ENCODE measurements around the gene CRACR2B. TPM values are rescaled to one million over a fixed set of nuclear protein-coding genes. Genes with fewer than 3 reads are reported as not detected.

CRACR2B gene
- total RNA-seq, 2 donors from 2014 or later, result 23.2 to 83.0 TPM

DNA sequence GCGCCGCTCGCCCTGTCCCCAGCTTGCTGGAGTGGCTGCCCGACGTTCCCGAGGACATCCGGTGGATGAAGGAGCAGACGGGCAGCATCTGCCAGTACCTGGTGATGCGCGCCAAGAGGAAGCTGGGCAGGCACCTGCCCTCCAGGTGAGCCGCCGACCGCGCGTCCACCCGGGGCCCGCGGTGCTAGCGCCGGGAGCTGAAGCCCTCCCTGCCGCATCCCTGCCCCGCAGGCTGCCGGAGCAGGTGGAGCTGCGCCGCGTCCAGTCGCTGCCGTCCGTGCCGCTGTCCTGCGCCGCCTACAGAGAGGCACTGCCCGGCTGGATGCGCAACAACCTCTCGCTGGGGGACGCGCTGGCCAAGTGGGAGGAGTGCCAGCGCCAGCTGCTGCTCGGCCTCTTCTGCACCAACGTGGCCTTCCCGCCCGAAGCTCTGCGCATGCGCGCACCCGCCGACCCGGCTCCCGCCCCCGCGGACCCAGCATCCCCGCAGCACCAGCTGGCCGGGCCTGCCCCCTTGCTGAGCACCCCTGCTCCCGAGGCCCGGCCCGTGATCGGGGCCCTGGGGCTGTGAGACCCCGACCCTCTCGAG lies 3.3 kb upstream of the CRACR2B start:
- Histone ChIP-seq H3K27ac (no peak overlapping the region), H3K4me1 (replicated peaks) (peaks cover 33% of the 10 kb centered on the region), H3K9me3 (no peaks in the 10 kb centered on the region), H3K36me3 (peaks cover 8 to 16% of the 10 kb centered on the region in 2 donors), H3K4me3 (no peak overlapping the region), H3K27me3 (replicated peaks; ENCODE audit: insufficient read depth) (no peaks in the 10 kb centered on the region)
- TF ChIP-seq POLR2A (IDR thresholded peaks at IDR 0.05) (no peak), POLR2AphosphoS5 (IDR thresholded peaks at IDR 0.05) (no peak)
- TF ChIP-seq, protein P1, sequence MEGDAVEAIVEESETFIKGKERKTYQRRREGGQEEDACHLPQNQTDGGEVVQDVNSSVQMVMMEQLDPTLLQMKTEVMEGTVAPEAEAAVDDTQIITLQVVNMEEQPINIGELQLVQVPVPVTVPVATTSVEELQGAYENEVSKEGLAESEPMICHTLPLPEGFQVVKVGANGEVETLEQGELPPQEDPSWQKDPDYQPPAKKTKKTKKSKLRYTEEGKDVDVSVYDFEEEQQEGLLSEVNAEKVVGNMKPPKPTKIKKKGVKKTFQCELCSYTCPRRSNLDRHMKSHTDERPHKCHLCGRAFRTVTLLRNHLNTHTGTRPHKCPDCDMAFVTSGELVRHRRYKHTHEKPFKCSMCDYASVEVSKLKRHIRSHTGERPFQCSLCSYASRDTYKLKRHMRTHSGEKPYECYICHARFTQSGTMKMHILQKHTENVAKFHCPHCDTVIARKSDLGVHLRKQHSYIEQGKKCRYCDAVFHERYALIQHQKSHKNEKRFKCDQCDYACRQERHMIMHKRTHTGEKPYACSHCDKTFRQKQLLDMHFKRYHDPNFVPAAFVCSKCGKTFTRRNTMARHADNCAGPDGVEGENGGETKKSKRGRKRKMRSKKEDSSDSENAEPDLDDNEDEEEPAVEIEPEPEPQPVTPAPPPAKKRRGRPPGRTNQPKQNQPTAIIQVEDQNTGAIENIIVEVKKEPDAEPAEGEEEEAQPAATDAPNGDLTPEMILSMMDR (IDR thresholded peaks at IDR 0.05), result no peak
- intact Hi-C loops (cut with DNase I), result no loop called here
- WGBS, result 78% methylated on average over 58 of the region's 59 CpGs
- DNase-seq (ENCODE audit: low spot score), result no peak

DNA sequence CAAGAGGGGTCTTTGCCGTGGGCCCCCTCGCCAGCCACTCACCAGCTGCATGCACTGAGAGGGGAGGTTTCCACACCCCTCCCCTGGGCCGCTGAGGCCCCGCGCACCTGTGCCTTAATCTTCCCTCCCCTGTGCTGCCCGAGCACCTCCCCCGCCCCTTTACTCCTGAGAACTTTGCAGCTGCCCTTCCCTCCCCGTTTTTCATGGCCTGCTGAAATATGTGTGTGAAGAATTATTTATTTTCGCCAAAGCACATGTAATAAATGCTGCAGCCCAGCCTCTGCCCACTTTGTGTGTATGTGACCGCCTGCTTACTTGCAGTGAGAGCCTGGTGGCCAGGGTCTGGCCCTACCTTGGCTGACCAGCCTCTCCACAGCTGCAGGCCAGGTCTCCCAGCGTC lies 2.8 kb upstream of the CRACR2B start:
- peaks cover 8 to 16% of the 10 kb centered on the region in 2 donors for H3K36me3 ChIP-seq
- 67% methylated on average over 11 of the region's 11 CpGs for WGBS
- no peak for TF ChIP-seq POLR2AphosphoS5 (IDR thresholded peaks at IDR 0.05)
- TF ChIP-seq POLR2A (IDR thresholded peaks at IDR 0.05), result no peak
- TF ChIP-seq, protein P1 (IDR thresholded peaks at IDR 0.05), result no peak
- H3K27ac ChIP-seq, result peak overlapping the region in 1 of 2 donors; percentile 53
- H3K4me3 ChIP-seq, result no peak overlapping the region
- peaks cover 39% of the 10 kb centered on the region for H3K4me1 ChIP-seq (replicated peaks)
- no peaks in the 10 kb centered on the region for H3K27me3 ChIP-seq (replicated peaks; ENCODE audit: insufficient read depth)
- no peaks in the 10 kb centered on the region for H3K9me3 ChIP-seq
- intact Hi-C loops (cut with DNase I), result no loop called here
- no peak for DNase-seq (ENCODE audit: low spot score)

GRCh38 chr11:825366-826226 lies 2.1 kb upstream of the CRACR2B start:
- Histone ChIP-seq H3K27me3 (replicated peaks; ENCODE audit: insufficient read depth) (no peaks in the 10 kb centered on the region), H3K36me3 (peaks cover 8 to 16% of the 10 kb centered on the region in 2 donors), H3K4me3 (no peak overlapping the region), H3K4me1 (replicated peaks) (peaks cover 39% of the 10 kb centered on the region), H3K9me3 (no peaks in the 10 kb centered on the region), H3K27ac (peak overlapping the region; percentile 53 to 62)
- 57% methylated on average over 12 of the region's 12 CpGs for WGBS
- TF ChIP-seq POLR2A (IDR thresholded peaks at IDR 0.05) (no peak), POLR2AphosphoS5 (IDR thresholded peaks at IDR 0.05) (no peak)
- TF ChIP-seq, protein P1 (IDR thresholded peaks at IDR 0.05), result no peak
- intact Hi-C loops (cut with DNase I), result no loop called here
- no peak for DNase-seq (ENCODE audit: low spot score)

- intact Hi-C loops (cut with DNase I), result no loop called here
- Histone ChIP-seq H3K27me3 (replicated peaks; ENCODE audit: insufficient read depth) (no peaks in the 10 kb centered on the region), H3K4me1 (replicated peaks) (peaks cover 33% of the 10 kb centered on the region), H3K4me3 (no peak overlapping the region), H3K36me3 (peaks cover 8 to 16% of the 10 kb centered on the region in 2 donors), H3K9me3 (no peaks in the 10 kb centered on the region), H3K27ac (peak overlapping the region; percentile 53 to 62)
- WGBS, result 80% methylated on average over 8 of the region's 9 CpGs
- no peak for DNase-seq (ENCODE audit: low spot score)
- TF ChIP-seq, protein P1 (IDR thresholded peaks at IDR 0.05), result no peak
- no peak for TF ChIP-seq POLR2A (IDR thresholded peaks at IDR 0.05)
- TF ChIP-seq POLR2AphosphoS5 (IDR thresholded peaks at IDR 0.05), result no peak
Measured at GRCh38 chr11:826227-826621, 1.5 kb upstream of the CRACR2B start.

Data from prostate gland (tissue), 2 donors.